ENCODE results near the gene MDM2.

DNA sequence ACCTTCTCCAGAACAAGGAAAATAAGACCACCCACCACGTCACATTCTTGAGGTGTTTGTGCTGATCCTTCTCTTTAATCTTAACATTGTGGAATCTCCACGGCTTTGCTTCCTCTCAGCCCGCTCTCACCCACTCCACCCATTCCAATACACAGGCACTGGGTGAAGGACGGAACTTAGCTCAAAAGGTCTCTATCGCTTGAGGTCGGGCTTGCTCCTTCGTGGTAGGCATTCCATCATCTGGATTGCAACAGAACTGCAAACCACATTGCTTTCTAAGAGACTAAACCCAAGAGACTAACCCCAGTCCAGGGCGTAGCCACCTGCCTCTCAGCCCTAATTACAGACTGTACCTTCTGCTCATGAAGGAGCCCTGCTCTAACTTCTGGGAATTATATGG is 24.0 kb upstream of the MDM2 start:
- TF ChIP-seq, protein P1, sequence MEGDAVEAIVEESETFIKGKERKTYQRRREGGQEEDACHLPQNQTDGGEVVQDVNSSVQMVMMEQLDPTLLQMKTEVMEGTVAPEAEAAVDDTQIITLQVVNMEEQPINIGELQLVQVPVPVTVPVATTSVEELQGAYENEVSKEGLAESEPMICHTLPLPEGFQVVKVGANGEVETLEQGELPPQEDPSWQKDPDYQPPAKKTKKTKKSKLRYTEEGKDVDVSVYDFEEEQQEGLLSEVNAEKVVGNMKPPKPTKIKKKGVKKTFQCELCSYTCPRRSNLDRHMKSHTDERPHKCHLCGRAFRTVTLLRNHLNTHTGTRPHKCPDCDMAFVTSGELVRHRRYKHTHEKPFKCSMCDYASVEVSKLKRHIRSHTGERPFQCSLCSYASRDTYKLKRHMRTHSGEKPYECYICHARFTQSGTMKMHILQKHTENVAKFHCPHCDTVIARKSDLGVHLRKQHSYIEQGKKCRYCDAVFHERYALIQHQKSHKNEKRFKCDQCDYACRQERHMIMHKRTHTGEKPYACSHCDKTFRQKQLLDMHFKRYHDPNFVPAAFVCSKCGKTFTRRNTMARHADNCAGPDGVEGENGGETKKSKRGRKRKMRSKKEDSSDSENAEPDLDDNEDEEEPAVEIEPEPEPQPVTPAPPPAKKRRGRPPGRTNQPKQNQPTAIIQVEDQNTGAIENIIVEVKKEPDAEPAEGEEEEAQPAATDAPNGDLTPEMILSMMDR (conservative IDR thresholded peaks at IDR 0.05; ENCODE audit: low read length) = no peak
- no peak for TF ChIP-seq EZH2phosphoT487 (IDR thresholded peaks at IDR 0.05; ENCODE audit: borderline replicate concordance, low read depth, low read length)

Data from OCI-LY7 (cell line).